DMS153 (cell line): Measurements from ENCODE around the gene STYXL2.

Experiments used
- DNase-seq: peaks from one replicate; lab custom pipeline; 2025; lab: John Stamatoyannopoulos, UW

The STYXL2 gene

DNA sequence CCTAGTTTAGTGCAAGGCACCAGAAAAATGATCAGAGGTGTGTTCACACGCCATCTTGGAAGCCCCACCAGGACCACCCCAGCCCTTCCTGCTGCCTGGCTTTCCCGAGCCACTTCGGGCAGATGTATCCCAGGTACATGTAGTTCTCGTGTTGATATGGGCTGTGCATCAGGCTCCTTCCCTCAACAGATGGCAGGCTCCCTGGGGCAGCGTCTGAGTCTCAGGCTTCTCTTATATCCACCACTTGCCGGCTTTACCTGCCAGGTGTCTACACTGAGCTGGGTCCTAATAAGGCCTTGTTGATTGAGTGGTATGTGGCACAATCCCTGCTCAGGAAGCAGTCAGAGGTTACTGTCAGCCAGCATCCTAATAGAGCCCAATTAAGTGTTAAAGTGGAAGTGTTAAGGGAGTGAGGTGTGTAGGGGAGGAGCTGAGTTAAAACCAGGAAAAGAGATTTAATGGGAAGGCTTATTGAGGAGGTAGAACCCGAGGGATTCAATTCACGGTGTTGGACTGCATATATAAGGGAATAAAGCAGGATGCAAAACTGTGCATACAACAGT lies 12.2 kb upstream of the STYXL2 start:
- peak; percentile 29 for DNase-seq

GRCh38 chr1:167082511-167083027 lies 11.3 kb upstream of the STYXL2 start:
- DNase-seq, result peak; percentile 30

GRCh38 chr1:167083066-167083665 lies 10.7 kb upstream of the STYXL2 start:
- peak; percentile 69 for DNase-seq

DNA sequence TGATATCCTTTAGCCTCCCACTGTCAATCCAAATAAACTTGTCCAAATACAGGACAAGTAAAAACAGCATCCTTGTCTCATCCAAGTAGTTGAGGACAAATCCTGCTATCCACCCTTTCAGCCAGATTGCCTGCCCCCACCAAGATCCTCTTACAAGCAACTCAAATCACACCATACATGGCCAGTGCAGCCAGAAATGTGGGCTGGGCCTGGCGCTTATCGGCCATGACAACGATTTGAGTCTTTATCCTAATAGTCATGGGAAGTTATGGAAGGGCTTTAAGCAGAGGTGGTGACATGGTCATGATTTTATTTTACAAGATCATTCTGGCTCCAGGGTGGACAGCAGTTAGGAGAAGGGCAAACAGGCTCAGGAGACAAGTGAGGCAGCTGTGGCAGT lies 10.0 kb upstream of the STYXL2 start:
- no peak for DNase-seq

GRCh38 chr1:167084757-167085156 lies 9.1 kb upstream of the STYXL2 start:
- no peak for DNase-seq

- no peak for DNase-seq
Observed at GRCh38 chr1:167086033-167086432, 7.8 kb upstream of the STYXL2 start.

- DNase-seq, result no peak
Observed at GRCh38 chr1:167086768-167087167, 7.1 kb upstream of the STYXL2 start.

GRCh38 chr1:167088746-167089417 lies 5.0 kb upstream of the STYXL2 start:
- DNase-seq, result no peak

DNA sequence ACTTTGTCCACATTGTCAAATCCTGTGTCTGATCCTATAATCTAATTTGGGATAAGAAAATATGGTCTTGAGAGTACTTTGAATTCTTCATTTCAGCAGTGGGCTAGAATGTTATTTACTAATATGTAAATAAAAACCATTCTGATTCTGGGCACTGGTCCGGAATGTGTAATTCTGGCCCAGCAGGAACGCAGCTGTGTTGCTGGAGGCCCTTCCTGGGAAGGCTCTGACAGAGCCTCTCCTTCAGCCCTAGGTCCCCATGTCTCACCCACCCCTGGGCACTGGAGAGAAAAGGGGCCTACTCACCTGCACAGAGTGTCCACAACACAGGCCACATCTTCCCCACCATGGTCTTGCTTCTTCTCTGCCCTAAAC lies 3.9 kb upstream of the STYXL2 start:
- DNase-seq, result no peak

- DNase-seq, result peak; percentile 35
Observed at GRCh38 chr1:167090314-167090942, 3.4 kb upstream of the STYXL2 start, which contains the start of gene GPA33. Gene GPA33, minus strand, starts transcription at chr1:167090377. Its CDS starts 90 bp downstream, at chr1:167090287.

DNA sequence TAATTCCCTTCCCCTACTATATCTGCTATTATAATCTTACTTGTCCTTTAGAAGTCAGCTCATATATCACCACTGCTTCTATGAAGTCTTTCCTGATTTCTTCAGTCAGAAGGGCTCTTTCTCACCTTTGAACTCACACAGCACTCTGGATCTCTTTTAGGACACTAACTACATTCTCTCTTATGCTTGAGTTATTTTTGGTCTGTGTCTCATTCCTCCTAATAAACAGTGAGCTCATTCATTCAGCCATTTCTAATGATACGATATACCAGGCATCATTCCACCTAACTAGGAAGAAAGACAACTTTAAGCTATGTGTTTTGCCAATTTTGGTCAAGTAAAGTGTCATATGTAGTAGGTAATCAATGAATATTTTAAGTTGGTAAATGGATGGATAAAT lies 1.2 kb upstream of the STYXL2 start:
- DNase-seq, result no peak

DNA sequence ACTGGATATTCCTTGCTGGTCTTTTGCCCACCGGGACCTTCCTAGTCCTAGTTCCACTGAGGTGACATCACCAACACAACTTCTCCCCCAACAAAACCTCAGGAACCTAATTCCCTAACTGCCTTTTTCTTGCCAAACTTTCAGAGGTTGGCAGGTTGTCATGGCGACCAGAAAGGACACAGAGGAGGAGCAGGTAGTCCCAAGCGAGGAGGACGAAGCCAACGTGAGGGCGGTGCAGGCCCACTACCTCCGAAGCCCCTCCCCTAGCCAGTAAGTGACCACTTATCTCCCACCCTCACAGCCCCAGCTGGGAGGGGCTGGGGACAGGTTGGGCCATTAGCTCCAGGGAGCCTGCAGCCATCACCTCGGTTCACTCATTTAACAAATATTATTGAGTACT lies 815 bp downstream of the STYXL2 start:
- no peak for DNase-seq

DNA sequence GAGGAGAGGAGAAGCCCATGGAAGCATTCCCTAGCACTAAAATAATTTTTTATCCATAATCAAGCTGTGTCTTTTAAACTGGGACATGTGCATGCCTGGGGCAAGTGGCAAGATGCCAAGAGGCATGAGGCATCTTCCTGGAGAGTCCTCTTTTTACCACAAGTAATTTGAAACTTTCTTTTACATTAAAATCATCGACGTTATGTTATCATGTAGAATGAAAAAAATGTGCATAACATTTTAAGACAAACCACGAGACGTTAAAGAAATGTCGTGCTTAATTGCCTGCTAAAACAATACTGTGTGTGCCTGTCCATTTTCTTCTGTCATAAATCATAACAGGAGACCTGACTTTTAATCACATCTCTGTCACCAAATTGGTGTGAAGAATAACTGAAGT lies 1.5 kb downstream of the STYXL2 start:
- DNase-seq, result no peak

GRCh38 chr1:167099851-167100250 lies 6.0 kb downstream of the STYXL2 start:
- no peak for DNase-seq

GRCh38 chr1:167100730-167101129 lies 6.9 kb downstream of the STYXL2 start:
- no peak for DNase-seq

GRCh38 chr1:167101754-167102153 lies 7.9 kb downstream of the STYXL2 start:
- no peak for DNase-seq

DNA sequence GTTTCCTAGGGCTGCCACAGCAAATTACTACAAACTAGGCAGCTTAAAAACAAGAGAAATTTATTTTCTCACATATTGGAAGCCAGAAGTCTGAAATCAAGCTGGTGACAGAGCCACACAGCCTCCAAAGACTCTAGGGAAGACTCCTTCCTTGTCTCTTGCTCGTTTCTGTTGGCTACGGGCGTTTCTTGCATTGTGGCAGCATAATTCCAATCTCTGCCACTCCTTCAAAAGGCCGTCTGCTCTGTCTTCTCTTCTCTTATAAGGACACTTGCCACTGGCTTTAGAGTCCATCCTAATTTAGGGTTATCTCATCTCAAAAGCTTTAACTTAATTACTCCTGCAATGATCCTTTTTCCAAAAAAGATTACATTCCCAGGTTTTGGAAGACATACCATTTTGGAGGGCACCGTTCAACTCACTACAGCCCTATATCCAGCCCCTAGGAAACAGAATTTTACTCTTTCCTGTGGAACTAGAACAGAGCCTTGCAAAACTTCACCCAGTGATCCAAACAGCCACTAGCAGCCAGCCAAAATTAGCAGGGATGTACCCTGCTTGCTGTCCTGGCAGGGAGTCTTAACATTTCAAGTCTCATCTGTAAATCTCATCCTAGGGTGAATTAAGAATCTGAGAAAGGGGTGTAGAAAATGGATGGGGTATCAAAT lies 9.2 kb downstream of the STYXL2 start:
- DNase-seq, result no peak

GRCh38 chr1:167104256-167104633 lies 10.4 kb downstream of the STYXL2 start:
- DNase-seq, result no peak

DNA sequence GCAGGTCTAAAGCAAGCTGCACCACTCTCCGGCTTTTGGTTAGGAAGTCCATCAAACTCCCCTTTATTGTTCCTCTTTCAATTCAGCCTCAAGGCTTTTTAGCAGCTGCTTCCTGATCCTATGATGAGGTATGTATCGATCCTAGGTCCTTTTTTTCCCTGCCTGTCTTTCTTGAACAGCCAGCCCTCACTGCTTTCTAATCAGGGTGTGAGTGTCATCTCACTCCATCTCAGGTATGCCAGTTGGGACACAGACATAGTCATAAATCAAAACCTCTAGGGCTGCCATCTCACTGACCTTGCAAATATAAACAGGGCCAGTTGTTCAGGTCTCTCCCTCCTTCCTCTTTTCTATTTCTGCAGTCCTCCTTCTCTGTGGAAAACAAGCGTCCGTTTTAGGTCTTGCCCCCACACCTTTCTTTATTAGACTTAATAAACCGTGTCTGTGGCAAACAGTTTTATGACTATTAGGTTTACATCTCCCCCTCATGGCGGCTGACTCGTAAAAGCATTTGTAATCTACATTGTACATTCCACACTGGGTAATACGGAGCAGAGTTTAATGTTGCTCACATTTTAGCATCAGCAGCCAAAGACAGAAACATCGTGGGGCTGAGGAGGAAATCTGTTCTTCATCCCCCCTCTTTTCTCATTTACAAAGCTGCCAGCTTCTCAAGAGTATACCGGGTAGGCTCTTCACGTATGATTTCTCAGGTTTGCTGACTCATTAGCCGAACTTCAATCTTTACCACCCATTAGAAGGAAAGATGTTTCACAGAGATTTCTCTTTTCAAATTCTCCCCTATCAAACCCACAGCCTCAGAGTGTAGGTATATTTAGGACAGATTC lies 11.6 kb downstream of the STYXL2 start:
- DNase-seq, result peak; percentile 73

DNA sequence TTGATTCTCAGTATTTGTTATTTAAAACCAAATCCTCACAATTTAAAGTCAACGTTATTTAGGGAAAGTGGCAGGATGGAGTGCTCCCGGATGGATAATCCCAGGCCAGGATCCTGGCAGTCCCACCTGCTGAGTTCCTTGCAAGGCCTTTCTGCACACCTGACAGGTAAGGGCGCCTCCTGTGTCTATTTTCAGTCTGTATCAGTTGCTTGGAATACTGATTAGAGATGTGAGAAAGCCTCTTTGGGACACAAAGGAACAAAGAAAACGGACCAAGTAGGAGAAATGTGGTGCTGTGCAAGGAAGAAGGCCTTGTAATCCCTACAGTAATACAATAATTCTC lies 12.2 kb downstream of the STYXL2 start:
- DNase-seq, result no peak

DNA sequence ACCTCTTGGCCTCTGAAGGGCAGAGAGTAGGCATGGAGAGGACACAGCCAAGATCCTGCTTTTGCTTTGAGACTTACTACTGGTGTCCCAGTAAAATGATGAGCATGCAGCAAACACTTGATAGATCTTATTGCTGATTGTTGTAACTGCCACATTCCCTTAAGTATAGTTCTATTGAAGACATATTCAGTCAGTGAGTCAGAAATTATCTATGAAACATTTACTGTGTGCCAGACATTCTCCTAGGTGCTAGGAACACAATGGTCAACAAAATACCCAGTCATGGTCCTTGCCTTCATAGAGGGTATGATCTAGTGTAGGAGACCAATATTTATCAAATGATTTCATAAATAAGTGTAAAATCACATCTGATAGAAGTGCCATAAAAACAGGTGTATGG lies 13.6 kb downstream of the STYXL2 start:
- DNase-seq, result no peak

- peak; percentile 36 for DNase-seq
Observed at GRCh38 chr1:167109125-167109524, 15.2 kb downstream of the STYXL2 start.
